Body of pancreas (tissue), 4 donors: ENCODE measurements around the gene PTRHD1.

ENCODE experiments used
- CTCF ChIP-seq, 7 experiments: fragments of 450-650 bp in 4 of 7; fragments of 200-600 bp in 3 of 7; sonication (generic) in 3 of 7; IDR thresholded peaks; one replicate each; pipeline ENCODE4 v1.5.1; 2016 to 2019; ENCODE audit warnings: antibody characterized with exemption in 7 of 7
- POLR2A ChIP-seq, 3 donors: fragments of 450-650 bp; IDR thresholded peaks; one replicate each; pipeline ENCODE4 v1.6.1; 2016; ENCODE audit warnings: antibody characterized with exemption in 3 of 3, mild to moderate bottlenecking in 2 of 3

DNA sequence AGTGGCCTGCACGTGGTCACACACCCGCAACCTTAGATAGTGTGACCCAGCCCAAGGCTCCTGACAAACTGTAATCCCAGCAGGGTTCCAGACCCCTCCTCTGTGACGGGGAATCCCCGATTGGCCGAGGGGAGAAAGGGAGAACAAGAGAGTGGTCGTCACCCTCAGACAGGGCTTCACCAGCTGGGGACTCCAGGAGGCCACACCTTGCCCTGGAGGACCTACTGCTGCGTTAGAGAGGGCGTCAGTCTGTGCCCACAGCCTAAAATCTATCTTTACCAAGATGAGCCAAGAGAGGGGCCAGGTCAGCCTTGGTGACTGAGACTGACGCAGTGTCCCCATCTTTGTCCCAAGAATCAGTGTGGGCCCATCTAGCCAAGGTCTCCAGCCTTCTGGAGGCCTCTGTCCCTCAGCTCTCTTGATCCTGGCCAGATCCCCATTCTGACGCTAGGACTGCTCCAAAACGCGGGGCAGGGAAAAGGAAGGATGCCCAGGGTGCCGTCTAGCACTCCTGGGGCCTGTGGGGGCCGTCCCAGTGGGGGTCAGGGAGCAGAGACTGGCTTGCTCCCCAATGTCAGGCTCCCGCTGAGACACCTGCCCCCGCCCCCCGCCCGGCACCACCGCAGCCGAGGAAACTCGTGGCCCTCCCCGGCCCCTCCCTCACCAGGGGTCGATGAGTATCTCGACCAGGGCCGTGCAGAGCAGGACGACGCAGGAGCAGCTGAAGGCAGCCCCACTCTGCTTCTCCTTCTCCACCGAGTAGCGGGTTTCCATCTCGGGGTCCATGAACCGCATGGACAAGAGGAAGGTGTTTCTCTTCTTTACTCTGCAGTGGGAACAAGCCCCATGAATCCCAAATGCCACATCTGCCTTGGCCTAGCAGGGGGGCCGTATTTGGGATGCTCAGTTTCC is 40.9 kb upstream of the PTRHD1 start:
- no peak for TF ChIP-seq CTCF (IDR thresholded peaks at IDR 0.05)
- TF ChIP-seq POLR2A (IDR thresholded peaks at IDR 0.05), result no peak
